GM12891 (cell line): Measurements from ENCODE around the gene HERPUD2.

Experiments used
- PAX5 ChIP-seq: IDR thresholded peaks from 2 replicates; pipeline ENCODE4 v1.6.1; 2011; ENCODE audit warnings: low read length, moderate library complexity, mild to moderate bottlenecking; ENCODE audit not compliant: insufficient read depth, severe bottlenecking
- POLR2A ChIP-seq: IDR thresholded peaks from 2 replicates; pipeline ENCODE4 v1.6.1; 2011; ENCODE audit warnings: low read depth, low read length, control low read depth
- POLR2AphosphoS5 ChIP-seq: IDR thresholded peaks from 2 replicates; pipeline ENCODE4 v1.6.1; 2011; ENCODE audit warnings: low read depth, low read length, control low read depth
- SPI1 ChIP-seq: IDR thresholded peaks from 2 replicates; pipeline ENCODE4 v1.6.1; 2011; ENCODE audit warnings: low read depth, low read length, control low read depth
- TAF1 ChIP-seq: IDR thresholded peaks from 2 replicates; pipeline ENCODE4 v1.6.1; 2011; ENCODE audit warnings: low read depth, low read length, control low read depth

GRCh38 chr7:35617041-35617440, 77.9 kb downstream of the HERPUD2 start:
- no peak for TF ChIP-seq POLR2A
- no peak for TF ChIP-seq TAF1
- no peak for TF ChIP-seq PAX5
- no peak for TF ChIP-seq POLR2AphosphoS5
- TF ChIP-seq SPI1, result no peak
